HG02938 (cell line): Measurements from ENCODE around the gene MMP23B.
"Not testable (repeated sequence)": the region's sequence is repeated elsewhere in the genome, so short reads cannot be mapped to it uniquely, and the experiment has no call there.

Experiments used
- ATAC-seq: cut with Tn5 transposase; IDR thresholded peaks from one replicate; pipeline ENCODE4 v1.9.1; 2021; ENCODE audit warnings: mild to moderate bottlenecking, moderate library complexity; ENCODE audit not compliant: unreplicated experiment

The MMP23B gene

DNA sequence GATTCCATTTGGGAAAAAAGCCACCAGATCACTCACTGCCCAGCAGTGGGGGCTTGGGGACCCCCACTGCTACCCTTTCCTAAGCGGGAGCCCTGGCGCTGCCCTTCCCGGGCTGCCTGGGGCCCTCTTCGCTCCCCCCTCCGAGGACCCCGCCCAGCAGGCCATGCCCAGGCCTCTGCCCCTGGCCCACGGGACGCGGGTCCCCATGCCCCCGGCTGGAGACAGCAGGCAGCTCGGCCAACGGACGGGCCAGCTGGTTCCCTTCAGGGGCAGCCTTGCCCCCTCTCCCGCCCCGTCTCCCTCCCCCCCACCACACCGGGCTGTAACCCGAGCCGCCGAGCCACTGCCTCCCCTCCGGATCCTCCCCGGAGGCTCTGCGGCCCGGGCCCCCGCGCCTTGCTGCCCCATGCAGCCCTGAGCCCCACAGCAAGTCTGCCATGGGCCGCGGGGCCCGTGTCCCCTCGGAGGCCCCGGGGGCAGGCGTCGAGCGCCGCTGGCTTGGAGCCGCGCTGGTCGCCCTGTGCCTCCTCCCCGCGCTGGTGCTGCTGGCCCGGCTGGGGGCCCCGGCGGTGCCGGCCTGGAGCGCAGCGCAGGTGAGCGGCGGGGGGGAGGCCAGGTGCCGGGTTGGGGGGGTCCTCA, at the start of gene MMP23B:
MMP23B (plus strand) TSS at position 392 of the 639 bp plus-strand sequence; CDS start at position 438, 46 bp downstream.
- ATAC-seq = no peak

DNA sequence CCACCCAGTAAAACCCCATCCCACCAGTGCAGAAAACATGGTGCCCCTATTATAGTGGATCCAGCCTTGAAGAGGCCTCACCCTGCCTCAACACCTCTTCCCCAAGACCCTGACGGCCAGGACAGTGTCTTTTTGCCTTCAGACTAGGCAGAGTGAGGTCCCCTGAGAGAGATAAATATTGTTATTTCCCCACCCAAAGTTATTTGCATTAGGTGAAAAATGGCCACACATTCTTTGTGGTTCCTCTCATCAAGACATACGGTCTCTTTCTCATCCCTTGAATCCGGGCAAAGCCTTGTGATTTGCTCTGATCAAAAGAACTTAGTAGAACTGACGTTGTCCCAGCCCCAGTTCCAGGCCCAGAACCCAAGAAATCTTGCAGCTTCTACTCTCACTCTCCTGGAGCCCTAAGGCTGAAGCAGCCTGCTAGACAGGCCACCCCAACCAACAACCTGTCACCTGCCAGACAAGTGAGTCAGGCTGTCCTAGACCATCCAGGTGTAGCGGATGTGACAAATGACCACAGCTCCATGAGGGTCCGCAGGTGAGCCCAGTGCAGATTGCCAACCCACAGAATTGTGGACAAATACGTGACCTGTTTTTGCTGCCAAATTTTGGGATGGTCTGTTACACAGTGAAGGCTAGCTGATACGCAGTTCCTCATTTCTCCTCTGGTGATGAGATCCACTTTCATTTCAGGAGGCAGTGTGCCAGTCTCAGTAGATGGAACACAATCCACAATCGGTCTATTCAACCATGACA, 49.2 kb upstream of the MMP23B start:
- no peak for ATAC-seq

DNA sequence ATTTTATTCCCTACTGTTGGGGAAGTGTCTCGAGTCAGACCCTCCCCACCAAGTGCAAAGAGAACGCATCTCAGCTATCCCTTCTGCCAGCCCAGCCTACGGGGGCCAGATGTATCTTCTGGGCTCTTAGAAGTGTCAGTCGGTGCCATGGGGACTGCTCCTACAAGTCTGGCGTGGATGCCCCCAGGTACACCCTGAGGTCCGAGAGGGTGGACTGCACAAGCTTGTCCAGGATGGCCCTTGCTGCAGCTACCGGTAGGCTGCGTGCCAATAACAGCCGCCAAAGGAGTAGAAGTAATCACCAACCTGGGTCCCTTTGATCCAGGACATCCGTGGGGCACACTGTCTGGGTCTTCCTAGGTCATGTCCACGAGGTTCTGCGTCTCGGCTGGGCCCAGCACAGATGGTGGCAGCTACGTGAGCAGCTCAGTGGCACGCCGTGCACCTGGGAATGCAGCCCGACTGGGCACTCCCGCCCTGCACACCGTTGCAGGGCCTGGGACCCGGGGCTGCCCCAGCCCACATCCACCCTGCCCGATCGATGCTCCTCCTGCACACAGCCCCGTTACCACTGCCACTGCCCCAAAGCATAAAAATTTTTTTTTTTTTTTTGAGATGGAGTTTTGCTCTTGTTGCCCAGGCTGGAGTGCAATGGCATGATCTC, 48.5 kb upstream of the MMP23B start:
- no peak for ATAC-seq

DNA sequence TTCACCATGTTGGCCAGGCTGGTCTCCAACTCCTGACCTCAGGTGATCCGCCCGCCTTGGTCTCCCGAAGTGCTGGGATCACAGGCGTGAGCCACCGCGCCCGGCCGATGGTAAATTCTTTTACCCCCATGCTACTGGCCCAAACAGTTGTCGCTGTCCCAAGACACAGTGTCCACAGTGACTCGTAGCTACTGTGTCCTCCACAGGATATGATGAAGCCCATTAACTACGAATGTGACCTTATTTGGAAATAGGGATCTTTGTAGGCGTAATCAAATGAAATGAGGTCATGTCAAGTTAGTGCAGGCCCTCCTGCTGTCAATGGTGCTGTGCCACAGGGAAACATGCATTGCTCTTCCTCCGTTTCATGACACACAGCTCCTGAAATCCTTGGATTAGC, 40.5 kb upstream of the MMP23B start:
- ATAC-seq = no peak

DNA sequence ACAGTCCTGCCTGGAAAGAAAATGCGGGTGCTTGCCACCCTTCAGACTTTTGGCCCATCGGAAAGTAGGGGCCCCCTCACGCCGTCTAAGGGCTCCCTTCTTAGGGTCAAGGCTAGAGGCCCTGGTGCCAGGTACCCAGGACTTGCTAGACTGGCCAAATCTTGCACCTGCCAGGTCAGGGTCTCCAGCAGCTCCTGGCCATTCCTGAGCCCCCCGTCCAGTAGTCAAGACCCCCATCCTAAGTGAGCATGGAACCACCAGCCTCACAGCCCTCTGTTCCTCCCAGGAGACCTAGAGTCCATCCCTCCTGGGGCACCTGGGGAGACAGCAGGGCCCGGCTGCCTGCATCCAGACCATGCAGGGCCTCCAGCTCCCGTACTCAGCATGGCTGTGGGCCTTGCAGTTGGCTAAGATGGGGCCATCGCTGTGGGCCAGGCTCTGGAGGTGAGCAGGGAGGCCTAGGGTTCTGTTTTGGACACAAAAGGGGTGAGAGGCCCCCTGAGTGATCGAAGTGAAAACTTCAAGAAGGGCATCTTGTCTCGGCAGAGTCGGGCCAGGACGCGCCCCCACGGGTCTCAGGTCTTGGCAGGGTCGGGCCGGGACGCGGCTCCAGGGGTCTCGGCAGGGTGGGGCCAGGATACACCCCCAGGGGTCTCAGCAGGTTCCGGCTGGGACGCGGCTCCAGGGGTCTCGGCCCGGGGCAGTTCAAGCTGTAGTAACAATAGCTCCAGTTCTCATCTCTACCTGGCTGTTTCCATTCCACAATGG, 38.0 kb upstream of the MMP23B start:
- no peak for ATAC-seq

DNA sequence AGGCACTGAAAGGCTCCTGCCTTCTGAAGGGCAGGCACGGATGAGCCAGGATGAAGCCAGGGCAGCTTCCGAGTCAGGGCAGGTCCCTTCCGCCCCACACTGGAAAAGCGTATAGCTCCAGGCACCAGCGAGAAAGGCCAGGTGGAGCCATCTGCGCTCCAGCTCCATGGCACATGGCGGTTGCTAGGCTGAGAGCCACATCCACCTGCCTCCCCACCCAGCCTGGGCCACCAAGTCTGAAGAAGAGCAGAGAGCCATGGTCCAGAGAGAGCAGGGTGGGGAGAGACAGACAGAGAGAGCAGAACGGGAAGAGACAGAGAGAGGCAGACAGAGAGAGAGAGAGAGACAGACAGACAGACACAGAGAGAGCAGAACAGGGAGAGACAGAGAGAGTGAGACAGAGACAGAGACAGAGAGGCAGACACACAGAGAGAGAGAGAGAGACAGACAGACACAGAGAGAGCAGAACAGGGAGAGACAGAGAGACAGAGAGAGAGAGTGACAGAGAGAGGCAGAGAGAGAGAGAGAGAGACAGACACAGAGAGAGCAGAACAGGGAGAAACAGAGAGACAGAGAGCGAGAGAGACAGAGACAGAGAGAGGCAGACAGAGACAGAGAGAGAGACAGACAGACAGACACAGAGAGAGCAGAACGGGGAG, 37.2 kb upstream of the MMP23B start:
- no peak for ATAC-seq

DNA sequence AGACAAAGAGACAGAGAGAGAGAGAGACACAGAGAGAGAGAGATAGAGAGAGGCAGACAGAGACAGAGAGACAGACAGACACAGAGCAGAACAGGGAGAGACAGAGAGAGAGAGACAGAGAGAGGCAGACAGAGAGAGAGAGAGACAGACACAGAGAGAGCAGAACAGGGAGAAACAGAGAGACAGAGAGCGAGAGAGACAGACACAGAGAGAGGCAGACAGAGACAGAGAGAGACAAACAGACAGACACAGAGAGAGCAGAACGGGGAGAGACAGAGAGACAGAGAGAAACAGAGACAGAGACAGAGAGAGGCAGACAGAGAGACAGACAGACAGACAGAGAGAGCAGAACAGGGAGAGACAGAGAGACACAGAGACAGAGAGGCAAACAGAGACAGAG, 36.6 kb upstream of the MMP23B start:
- ATAC-seq = not testable (repeated sequence)

DNA sequence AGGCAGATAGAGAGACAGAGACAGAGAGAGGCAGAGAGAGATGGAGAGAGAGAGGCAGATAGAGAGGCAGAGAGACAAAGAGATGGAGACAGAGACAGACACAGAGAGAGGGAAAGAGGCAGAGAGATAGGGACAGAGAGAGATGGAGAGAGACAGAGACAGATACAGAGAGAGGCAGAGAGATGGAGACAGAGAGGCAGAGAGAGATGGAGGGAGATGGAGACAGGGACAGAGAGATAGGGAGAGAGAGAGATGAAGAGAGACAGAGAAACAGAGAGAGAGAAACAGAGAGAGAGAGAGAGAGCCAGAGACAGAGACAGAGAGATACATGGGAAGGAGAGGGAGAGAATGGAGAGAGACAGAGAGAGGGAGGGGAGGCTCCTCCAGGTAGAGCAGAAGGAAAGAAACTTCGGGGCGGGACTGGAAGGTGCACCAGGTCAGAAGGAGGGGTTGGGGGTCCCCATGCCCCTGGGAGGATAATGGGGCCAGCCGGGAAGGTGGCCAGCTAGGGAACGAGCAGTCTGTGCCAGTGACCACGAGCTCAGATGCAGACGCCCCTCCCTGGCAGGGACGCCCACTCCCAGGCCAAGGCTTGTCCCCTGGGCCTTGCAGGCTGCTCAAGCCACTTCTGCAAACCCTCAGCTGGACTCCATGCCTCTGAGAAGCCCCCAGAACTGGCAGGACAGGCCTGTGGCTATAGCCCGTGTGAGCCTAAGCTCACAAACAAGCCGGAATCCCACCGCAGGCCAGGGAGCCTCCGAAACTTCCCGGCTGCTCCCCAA, 35.3 kb upstream of the MMP23B start:
- ATAC-seq = no peak

DNA sequence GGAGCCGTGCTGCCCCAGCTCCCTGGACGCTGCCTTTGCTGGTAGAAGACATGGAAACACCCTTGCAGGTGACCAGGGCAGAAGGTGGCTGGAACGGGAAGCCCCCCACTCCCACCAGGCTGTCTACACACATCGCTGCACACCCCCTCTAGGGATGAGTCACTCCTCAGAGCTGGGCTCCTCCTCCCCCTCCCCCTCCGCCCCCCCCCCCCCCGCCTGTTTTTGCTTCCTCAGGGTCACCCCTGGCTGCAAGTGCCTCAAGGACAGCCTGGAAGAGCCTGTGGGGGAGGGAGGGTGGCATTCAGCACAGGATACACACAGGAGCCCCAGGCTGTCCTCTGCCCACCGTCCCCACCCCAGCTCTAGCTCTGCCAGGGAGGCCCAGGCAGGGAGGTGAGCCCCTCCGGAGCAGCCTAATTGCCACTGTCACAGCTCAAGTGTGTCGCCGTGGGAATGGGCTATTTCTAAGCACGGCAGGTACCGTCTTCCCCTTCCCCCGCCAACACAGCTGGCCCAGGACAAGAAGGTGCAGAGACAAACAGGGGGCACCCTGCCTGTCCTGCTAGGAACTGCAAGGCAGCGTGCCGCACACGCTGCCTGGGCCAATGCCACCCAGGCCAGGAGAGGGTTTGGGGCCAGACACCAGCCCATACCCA, 34.6 kb upstream of the MMP23B start:
- no peak for ATAC-seq

DNA sequence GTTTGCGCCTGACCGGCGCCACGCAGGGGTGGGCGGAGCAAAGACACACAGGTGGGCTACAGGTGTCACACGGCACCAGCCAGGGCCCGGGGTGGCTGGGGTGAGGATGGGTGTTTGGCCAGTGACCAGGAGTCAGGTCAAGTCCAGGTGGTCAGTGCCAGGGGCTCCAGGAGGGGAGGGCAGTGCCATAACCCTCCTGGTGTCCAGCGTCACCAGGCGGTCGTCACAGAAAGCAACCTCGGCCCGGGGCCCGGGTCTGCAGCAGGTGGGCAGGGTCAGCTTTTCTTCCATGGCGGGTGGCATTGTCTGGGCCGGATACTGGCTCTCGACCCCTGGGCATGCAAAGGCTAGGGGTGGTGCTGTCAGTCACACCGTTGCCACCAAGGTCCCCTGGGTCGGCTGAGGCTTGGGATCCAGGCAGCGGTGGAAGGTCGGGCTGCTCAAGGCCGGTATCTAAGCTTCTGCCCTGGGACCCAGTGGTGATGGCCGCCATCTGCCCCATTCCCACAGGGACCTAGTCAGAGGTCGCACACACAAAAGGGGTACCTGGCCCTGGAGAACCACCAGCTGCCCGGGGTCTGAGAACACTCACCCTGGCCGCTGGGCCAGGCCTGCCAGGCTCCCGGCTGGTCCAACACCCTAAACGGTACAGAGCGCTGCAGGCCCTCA, 33.8 kb upstream of the MMP23B start:
- no peak for ATAC-seq

DNA sequence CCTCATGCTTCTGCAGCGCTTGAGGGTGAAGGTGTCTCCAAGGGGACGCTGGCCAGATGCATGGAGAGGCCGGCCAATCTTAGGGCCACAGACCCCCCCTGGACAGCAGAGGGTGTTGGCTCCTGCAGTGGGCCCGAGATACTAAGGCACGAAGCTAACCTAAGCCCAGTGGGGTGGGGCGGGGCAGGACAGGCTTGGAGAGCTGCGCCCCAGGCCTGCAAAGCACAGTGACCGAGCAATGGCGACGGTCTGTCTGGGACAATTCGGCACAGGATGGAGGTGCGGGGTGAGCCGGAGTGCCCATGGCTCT, 33.3 kb upstream of the MMP23B start:
- no peak for ATAC-seq

DNA sequence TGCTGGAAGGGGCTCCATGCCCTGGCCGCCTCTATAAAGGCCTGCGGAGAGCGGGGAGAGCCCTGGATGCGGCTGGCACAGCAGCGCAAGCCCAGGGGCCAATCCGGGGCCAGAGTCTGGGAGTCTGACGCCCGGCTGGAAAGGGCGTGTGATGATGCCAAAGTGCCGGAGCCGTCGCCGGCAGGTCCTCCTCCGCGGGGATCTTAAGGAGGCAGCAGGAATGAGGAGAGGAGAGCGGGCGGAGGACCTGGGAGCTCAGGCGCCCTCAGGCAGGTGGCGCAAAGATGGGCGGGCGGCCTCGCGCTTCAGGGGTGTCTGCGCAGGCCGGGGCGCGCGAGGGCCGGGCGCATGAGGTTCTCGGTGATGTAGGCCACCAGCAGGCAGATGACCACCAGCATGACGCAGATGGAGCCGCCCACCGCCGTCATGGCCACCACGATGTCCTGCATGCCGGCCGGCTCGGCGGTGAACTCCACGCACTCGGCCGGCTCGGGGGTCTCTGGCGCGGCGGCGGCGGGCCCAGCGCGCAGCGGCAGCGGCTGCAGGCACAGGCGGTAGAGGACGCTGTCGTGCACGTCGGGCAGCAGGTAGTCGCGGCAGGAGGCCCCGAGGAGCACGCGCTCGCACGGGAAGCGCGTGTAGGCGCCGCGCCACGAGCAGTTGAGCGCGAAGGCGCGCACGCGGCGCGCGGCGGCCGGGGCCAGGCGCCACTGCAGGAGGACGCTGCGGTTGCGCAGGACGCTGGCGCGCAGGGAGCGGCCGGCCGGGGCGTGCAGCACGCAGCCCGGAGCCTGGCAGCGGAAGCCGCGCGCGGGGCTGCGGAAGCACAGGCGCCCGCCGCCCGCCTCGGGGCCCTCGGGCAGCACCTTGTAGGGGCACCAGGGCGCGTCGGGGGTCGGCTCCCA, 32.7 kb upstream of the MMP23B start:
- no peak for ATAC-seq

DNA sequence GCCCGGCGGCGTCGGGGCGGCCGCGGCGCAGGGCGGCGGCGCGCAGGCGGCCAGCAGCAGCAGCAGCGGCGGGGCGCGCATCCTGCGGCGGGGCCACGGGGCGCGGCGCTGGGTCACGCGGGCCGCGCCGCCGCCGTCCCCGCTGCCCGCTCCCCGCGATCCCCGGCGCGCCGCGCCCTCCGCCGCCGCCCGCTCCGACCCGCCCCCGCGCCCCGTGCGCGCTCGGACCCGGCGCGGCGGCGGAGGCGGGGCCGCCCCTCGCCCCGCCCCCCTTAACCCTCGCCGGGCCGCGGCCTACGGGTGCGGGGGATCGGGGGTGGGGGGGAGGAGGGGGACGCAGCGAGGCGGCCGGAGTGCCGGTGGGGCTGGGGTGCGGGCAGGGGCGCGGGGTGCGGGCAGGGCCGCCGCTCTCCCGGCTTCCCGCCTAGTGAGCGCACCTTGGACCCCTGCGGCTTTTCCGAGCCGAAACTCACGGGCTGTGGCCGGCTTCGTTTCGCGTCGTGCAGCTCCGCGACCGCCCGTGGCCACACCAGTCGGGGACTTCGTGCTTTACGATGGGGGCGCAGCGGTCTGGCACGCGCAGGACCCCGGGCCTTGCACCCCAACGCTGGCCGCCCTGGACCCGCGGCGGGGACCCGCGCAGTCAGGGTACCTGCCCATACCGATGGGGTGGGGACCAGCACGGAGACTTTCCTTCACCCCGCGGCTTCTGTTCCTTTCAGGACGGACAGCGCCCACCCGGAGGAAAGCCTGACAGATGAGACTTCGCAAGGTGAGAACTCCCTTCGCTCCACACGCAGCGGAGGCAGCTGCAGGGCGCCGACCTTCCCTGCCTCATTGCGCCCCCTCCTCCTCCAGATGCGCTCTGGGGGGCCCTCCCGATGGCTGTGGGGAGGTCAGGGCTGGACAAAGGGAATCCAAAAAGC, 31.8 kb upstream of the MMP23B start, which contains the start of gene FNDC10:
FNDC10 (minus strand) TSS at position 201 of the 926 bp plus-strand sequence; CDS start at position 81, 120 bp downstream.
- no peak for ATAC-seq

DNA sequence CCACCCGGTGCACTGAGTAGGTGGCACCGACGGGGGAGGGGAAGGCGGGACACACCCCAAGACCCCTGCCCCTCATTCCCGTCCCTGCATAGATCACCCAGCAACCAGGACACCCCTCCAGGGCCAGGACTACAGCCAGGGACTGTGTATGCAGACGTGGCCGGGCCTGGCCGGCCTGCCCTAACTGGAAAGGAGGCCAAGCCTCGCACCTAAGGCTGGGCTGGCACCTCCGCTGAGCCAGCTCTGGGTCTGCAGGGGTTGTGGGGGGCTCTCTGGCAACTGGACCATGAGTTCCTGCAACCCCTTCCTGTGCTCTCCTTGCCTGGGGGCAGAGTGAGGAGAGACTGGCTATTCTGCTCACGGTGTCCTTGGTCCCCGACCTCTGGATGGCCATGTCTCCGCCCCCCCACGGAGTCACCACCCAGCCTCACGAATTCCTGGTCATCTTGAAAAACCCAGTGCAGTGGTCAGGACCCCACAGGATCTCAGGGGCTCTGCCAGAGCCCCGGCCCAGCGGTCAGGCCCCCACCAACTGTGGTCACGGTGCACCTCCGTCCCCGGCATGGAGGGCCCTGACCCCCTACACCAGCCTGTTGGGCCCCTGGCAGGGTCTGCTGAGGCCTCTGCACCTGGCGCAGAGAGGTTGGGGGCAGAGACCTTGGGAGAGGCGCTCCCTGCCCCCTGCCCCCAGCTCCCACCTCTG, 31.0 kb upstream of the MMP23B start:
- ATAC-seq = no peak

DNA sequence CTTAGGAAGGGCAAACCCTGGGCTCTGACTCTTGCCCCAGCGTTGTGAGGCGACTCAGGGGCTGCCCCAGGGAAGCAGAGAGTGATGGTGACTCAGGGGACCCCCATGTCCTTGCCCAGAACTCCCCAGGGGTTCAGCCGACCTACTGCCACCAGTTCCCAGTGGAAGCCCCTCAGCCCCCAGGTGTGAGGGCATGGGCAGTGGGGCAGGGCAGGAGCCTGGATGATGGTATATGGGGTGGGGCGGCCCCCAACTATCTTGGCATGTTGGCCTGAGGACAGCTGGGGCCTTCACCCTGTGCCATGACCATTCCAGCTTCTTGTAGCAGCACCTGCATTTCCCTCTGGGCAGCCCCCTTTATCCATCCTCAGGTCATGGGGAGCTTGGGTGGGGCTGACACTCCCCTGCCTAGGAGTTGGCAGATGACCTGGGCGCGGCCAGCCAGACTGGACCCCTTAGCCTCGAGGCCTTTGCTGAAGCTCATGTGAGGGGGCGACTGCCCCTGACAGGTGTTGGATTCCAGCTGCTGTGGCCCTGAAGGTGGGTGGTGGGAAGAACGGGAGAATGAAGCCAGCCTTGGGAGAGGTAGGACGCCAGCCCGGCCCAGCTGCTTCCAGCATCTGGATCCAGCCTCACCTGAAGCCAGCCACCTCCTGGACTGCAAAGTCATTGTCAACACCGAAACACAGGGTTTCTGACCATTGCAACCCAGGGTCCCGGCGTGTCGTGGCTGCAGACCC, 30.2 kb upstream of the MMP23B start:
- no peak for ATAC-seq
